Measurements from ENCODE around the gene CARMIL1.

Gene CARMIL1

GRCh38 chr6:25351485-25351884 is 72.3 kb downstream of the CARMIL1 start:
- H3K79me2 ChIP-seq (ENCODE audit: insufficient read depth, low read length): peaks cover 6% of the 10 kb centered on the region; the same call in 1 of the 2 replicates

DNA sequence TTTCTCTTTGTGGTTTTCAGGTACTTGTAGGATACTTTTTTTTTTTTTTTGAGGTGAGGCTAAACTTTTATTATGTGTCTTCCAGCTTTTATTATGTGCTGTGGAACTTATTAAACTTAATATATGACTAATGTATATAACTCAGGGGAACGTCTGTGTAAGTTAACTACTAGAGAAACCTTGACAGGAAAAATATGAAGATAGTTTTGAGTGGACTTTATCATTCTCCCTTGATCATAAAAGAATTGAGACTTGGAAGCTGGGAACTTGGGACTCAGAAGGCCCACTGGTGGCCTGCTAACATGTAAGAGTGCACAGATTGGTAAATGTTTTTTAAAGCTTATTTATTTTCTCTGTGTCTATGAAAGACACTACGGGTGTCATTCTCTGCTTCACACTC is 73.1 kb downstream of the CARMIL1 start:
- Histone ChIP-seq H3K4me1 (ENCODE audit: insufficient read depth, low read length, poor library complexity, severe bottlenecking) (peaks cover 9% of the 10 kb centered on the region), H3K36me3 (ENCODE audit: insufficient read depth, low read length) (no peaks in the 10 kb centered on the region), H3K9me2 (replicated peaks; ENCODE audit: low read depth, low read length) (no peaks in the 10 kb centered on the region), H3K4me2 (ENCODE audit: low read depth, low read length, poor library complexity, severe bottlenecking) (peak overlapping the region; percentile 9), H4K20me1 (ENCODE audit: insufficient read depth, low read length, poor library complexity, severe bottlenecking) (no peaks in the 10 kb centered on the region), H3K4me3 (ENCODE audit: low read length, poor library complexity, severe bottlenecking) (no peak overlapping the region), H2AFZ (ENCODE audit: low read length) (no peak overlapping the region), H3K9me3 (ENCODE audit: insufficient read depth, low read depth, low read length) (no peaks in the 10 kb centered on the region), H3K27me3 (ENCODE audit: insufficient read depth, low read length, poor library complexity, severe bottlenecking) (no peaks in the 10 kb centered on the region), H3K9ac (ENCODE audit: low read depth, low read length, poor library complexity, severe bottlenecking) (no peak overlapping the region), H3F3A (ENCODE audit: low read depth) (no peaks in the 10 kb centered on the region), H3K79me2 (ENCODE audit: insufficient read depth, low read length) (peaks cover 6% of the 10 kb centered on the region; the same call in 1 of the 2 replicates)
- TF ChIP-seq, protein P1, sequence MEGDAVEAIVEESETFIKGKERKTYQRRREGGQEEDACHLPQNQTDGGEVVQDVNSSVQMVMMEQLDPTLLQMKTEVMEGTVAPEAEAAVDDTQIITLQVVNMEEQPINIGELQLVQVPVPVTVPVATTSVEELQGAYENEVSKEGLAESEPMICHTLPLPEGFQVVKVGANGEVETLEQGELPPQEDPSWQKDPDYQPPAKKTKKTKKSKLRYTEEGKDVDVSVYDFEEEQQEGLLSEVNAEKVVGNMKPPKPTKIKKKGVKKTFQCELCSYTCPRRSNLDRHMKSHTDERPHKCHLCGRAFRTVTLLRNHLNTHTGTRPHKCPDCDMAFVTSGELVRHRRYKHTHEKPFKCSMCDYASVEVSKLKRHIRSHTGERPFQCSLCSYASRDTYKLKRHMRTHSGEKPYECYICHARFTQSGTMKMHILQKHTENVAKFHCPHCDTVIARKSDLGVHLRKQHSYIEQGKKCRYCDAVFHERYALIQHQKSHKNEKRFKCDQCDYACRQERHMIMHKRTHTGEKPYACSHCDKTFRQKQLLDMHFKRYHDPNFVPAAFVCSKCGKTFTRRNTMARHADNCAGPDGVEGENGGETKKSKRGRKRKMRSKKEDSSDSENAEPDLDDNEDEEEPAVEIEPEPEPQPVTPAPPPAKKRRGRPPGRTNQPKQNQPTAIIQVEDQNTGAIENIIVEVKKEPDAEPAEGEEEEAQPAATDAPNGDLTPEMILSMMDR (conservative IDR thresholded peaks at IDR 0.05; ENCODE audit: low read length): no peak
- TF ChIP-seq EZH2phosphoT487 (IDR thresholded peaks at IDR 0.05; ENCODE audit: borderline replicate concordance): no peak

More at GRCh38 chr6:25351485-25351884, 72.3 kb downstream of the CARMIL1 start:
- H2AFZ ChIP-seq (ENCODE audit: low read length): no peak overlapping the region
- H3K4me3 ChIP-seq (ENCODE audit: low read length, poor library complexity, severe bottlenecking): no peak overlapping the region
- H3K36me3 ChIP-seq (ENCODE audit: insufficient read depth, low read length): no peaks in the 10 kb centered on the region
- no peaks in the 10 kb centered on the region for H3K27me3 ChIP-seq (ENCODE audit: insufficient read depth, low read length, poor library complexity, severe bottlenecking)
- H3K9me2 ChIP-seq (replicated peaks; ENCODE audit: low read depth, low read length): no peaks in the 10 kb centered on the region
- peaks cover 9% of the 10 kb centered on the region for H3K4me1 ChIP-seq (ENCODE audit: insufficient read depth, low read length, poor library complexity, severe bottlenecking)
- no peak for TF ChIP-seq EZH2phosphoT487 (IDR thresholded peaks at IDR 0.05; ENCODE audit: borderline replicate concordance)
- TF ChIP-seq, protein P1 (conservative IDR thresholded peaks at IDR 0.05; ENCODE audit: low read length): no peak
- H4K20me1 ChIP-seq (ENCODE audit: insufficient read depth, low read length, poor library complexity, severe bottlenecking): no peaks in the 10 kb centered on the region
- H3K4me2 ChIP-seq (ENCODE audit: low read depth, low read length, poor library complexity, severe bottlenecking): no peak overlapping the region
- H3F3A ChIP-seq (ENCODE audit: low read depth): no peaks in the 10 kb centered on the region
- no peak overlapping the region for H3K9ac ChIP-seq (ENCODE audit: low read depth, low read length, poor library complexity, severe bottlenecking)
- no peaks in the 10 kb centered on the region for H3K9me3 ChIP-seq (ENCODE audit: insufficient read depth, low read depth, low read length)

GRCh38 chr6:25354078-25354932 is 75.1 kb downstream of the CARMIL1 start:
- H3K9me2 ChIP-seq (replicated peaks; ENCODE audit: low read depth, low read length): no peaks in the 10 kb centered on the region
- H3K4me1 ChIP-seq (ENCODE audit: insufficient read depth, low read length, poor library complexity, severe bottlenecking): peaks cover 9% of the 10 kb centered on the region
- H3K9me3 ChIP-seq (ENCODE audit: insufficient read depth, low read depth, low read length): no peaks in the 10 kb centered on the region
- H3K27me3 ChIP-seq (ENCODE audit: insufficient read depth, low read length, poor library complexity, severe bottlenecking): no peaks in the 10 kb centered on the region
- no peaks in the 10 kb centered on the region for H3F3A ChIP-seq (ENCODE audit: low read depth)
- H2AFZ ChIP-seq (ENCODE audit: low read length): no peak overlapping the region
- peaks cover 6% of the 10 kb centered on the region; the same call in 1 of the 2 replicates for H3K79me2 ChIP-seq (ENCODE audit: insufficient read depth, low read length)
- H3K4me2 ChIP-seq (ENCODE audit: low read depth, low read length, poor library complexity, severe bottlenecking): no peak overlapping the region
- no peaks in the 10 kb centered on the region for H3K36me3 ChIP-seq (ENCODE audit: insufficient read depth, low read length)
- TF ChIP-seq, protein P1 (conservative IDR thresholded peaks at IDR 0.05; ENCODE audit: low read length): no peak
- TF ChIP-seq EZH2phosphoT487 (IDR thresholded peaks at IDR 0.05; ENCODE audit: borderline replicate concordance): no peak
- H4K20me1 ChIP-seq (ENCODE audit: insufficient read depth, low read length, poor library complexity, severe bottlenecking): no peaks in the 10 kb centered on the region
- no peak overlapping the region for H3K9ac ChIP-seq (ENCODE audit: low read depth, low read length, poor library complexity, severe bottlenecking)
- no peak overlapping the region for H3K4me3 ChIP-seq (ENCODE audit: low read length, poor library complexity, severe bottlenecking)
